ENCODE measurements around the gene ENDOU.

DNA sequence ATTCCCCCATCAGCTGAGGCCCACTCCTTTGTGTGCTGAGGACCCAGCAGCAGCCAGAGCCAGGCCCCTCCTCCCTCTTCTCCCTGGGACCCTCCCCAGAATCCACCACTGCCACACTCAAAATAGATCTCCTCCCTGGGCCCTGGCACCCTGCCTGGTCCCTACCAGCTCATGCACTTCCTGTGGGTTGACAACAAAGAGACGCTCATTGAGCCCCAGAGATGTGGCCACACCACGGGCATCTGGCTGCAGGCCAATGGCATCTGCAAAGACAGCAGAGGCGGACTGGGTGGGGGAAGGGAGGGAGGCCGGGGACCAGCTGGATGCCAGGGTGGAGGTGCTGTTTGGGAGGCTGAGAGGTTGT, 16.0 kb upstream of the ENDOU start:
- TF ChIP-seq ARNTL (CRISPR knock-in tag; IDR thresholded peaks at IDR 0.05; ENCODE audit: borderline replicate concordance, low read depth) (no peak), CSDC2 (CRISPR knock-in tag; IDR thresholded peaks at IDR 0.05) (no peak), ZNF565 (CRISPR knock-in tag; conservative IDR thresholded peaks at IDR 0.05; ENCODE audit: low read depth) (no peak), ISL1 (CRISPR knock-in tag; IDR thresholded peaks at IDR 0.05) (no peak), GLIS3 (CRISPR knock-in tag; IDR thresholded peaks at IDR 0.05) (no peak), ZFP3 (CRISPR knock-in tag; IDR thresholded peaks at IDR 0.05) (no peak), SNAI2 (CRISPR knock-in tag; IDR thresholded peaks at IDR 0.05) (no peak)
- TF ChIP-seq, protein P1, sequence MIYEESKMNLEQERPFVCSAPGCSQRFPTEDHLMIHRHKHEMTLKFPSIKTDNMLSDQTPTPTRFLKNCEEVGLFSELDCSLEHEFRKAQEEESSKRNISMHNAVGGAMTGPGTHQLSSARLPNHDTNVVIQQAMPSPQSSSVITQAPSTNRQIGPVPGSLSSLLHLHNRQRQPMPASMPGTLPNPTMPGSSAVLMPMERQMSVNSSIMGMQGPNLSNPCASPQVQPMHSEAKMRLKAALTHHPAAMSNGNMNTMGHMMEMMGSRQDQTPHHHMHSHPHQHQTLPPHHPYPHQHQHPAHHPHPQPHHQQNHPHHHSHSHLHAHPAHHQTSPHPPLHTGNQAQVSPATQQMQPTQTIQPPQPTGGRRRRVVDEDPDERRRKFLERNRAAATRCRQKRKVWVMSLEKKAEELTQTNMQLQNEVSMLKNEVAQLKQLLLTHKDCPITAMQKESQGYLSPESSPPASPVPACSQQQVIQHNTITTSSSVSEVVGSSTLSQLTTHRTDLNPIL (CRISPR knock-in tag; IDR thresholded peaks at IDR 0.05; ENCODE audit: low read depth): no peak

Measured in SK-N-SH treated with all-trans-retinoic acid at 6 μM for 48 hours (cell line).